HG03108 (cell line): ENCODE data around the gene NNAT.
"Not testable (repeated sequence)": the region's sequence is repeated elsewhere in the genome, so short reads cannot be mapped to it uniquely, and the experiment has no call there.

Experiments
- ATAC-seq: cut with Tn5 transposase; IDR thresholded peaks from one replicate; pipeline ENCODE4 v1.9.1; 2021; ENCODE audit warnings: moderate library complexity; ENCODE audit not compliant: unreplicated experiment

NNAT gene

GRCh38 chr20:37538003-37538402, 17.0 kb downstream of the NNAT start:
- no peak for ATAC-seq

DNA sequence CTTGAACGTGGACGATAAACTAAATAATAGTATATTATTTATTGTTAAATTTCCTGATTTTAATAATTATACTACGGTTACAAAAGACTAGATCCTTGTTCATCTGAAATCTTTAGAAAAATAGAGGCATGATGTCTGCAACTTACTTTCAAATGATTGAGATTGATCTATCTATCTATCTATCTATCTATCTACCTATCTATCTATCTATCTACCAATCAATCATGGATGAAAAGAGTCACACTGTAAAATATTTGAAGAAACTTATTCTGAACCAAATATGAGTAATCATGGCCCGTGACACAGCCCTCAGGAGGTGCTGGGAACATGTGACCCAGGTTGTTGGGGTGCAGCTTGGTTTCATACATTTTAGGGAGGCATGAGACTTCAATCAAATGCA, 18.4 kb downstream of the NNAT start:
- no peak for ATAC-seq

- ATAC-seq = no peak
Observed at GRCh38 chr20:37540001-37540400, 19.0 kb downstream of the NNAT start.

- ATAC-seq = not testable (repeated sequence)
Observed at GRCh38 chr20:37540838-37541237, 19.8 kb downstream of the NNAT start.

DNA sequence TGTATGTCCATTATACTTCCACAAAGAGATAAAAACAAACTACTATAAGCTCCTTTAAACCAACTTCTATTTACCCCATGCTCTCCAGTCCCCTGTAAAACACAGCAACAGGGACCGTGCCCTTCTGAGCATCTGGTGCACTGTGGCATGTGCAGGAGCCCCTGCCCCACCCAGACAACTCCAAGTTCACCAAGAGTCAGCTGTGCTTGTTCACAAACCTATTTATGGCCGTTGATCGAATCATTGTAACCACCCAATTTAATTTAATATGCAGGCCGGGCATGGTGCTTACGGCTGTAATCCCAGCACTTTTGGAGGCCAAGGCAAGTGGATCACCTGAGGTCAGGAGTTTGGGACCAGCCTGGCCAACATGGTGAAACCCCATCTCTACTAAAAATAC, 20.3 kb downstream of the NNAT start:
- no peak for ATAC-seq

- no peak for ATAC-seq
Observed at GRCh38 chr20:37542281-37542680, 21.2 kb downstream of the NNAT start.

- ATAC-seq = no peak
Observed at GRCh38 chr20:37543828-37544227, 22.8 kb downstream of the NNAT start.

GRCh38 chr20:37544386-37544785, 23.3 kb downstream of the NNAT start:
- ATAC-seq = no peak

GRCh38 chr20:37545516-37545915, 24.5 kb downstream of the NNAT start:
- ATAC-seq = no peak

GRCh38 chr20:37547912-37548311, 26.9 kb downstream of the NNAT start:
- no peak for ATAC-seq

DNA sequence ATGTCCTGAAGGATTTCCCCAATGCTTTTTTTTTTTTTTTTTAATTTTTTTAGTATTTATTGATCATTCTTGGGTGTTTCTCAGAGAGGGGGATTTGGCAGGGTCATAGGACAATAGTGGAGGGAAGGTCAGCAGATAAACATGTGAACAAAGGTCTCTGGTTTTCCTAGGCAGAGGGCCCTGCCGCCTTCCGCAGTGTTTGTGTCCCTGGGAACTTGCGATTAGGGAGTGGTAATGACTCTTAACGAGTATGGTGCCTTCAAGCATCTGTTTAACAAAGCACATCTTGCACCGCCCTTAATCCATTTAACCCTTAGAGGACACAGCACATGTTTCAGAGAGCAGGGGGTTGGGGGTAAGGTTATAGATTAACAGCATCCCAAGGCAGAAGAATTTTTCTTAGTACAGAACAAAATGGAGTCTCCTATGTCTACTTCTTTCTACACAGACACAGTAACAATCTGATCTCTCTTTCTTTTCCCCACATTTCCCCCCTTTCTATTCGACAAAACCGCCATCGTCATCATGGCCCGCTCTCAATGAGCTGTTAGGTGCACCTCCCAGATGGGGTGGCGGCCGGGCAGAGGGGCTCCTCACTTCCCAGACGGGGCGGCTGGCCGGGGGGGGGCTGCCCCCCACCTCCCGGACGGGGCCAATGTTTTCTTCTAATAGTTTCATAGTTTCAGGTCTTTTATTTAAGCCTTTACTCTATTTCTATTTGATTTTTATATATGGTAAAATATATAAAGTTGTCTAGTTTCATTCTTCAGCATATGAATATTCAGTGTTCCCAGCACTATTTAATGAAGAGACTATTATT, 29.3 kb downstream of the NNAT start:
- not testable (repeated sequence) for ATAC-seq

DNA sequence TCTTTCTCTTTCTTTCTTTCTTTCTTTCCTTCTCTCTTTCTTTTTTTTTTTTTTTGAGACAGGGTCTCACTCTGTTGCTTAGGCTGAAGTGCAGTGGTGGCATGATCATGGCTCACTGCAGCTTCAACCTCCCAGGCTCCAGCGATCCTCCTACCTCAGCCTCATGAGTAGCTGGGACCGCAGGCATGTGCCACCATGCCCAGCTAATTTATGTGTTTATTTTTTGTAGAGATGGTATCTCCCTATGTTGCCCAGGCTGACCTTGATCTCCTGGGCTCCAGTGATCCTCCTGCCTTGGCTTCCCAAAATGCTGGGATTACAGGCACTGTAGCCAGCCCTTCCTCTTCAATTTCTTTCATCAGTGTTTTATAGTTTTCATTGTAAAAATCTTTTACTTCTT, 30.6 kb downstream of the NNAT start:
- ATAC-seq = not testable (repeated sequence)

DNA sequence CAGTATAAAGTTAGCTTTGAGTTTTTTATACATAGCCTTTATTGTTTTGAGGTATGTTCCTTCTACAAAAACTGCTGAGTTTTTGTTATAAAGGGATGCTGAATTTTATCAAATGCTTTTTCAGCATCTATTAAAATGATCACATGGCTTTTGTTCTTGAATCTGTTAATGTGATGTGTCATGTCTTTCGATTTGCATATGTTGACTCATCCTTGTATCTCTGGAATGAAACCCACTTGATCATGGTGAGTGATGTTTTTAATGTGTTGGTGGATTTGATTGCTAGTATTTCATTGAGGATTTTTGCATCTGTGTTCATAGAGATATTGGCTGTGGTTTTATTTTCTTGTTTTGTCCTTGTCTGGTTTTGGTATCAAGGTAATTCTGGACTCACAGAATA, 31.4 kb downstream of the NNAT start:
- ATAC-seq = no peak

DNA sequence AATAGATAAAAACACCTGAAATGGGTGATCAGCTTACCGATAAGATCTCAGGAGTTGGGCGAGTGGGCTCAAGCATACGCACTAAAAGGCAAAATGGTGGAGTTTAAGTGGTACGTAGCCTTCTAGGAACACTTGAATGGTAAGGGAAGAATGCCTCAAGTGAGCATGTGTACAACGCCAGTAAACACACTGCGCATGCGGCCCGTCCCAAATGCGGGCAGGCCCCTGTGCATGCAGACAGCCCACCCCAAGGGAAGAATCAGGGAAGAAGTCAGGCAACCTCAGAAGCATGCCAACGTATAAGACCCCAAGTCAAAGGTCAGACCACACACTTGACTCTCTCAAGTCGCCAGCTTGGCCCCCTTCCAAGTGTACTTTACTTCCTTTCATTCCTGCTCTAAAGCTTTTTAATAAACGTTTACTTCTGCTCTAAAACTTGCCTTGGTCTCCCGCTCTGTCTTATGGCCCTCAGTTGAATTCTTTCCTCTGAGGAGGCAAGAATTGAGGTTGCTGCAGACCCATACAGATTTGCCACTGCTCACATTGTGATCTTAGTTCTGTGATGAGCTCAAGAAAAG, 33.8 kb downstream of the NNAT start:
- ATAC-seq = not testable (repeated sequence)

DNA sequence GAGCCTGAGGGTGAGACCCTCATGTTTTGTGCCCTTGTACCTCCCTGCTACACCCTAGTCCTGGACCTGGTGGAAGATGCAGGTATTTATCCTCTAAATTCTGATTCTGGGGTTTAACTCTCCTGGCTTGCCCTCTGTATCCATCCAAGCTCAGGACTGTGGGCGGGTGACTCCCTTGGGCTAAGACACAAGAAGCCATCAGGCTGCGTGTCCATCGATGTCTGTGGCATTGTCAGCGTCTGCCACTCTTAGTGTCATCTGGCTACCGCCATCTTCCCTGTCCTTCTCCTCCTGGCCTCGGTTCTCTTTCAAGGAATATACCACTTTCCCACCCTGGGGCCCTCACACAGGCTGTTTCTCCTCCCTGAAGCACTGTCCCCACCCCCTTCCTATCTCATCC, 35.5 kb downstream of the NNAT start:
- no peak for ATAC-seq

GRCh38 chr20:37558306-37558705, 37.3 kb downstream of the NNAT start:
- no peak for ATAC-seq

- no peak for ATAC-seq
Observed at GRCh38 chr20:37558779-37559178, 37.7 kb downstream of the NNAT start.

DNA sequence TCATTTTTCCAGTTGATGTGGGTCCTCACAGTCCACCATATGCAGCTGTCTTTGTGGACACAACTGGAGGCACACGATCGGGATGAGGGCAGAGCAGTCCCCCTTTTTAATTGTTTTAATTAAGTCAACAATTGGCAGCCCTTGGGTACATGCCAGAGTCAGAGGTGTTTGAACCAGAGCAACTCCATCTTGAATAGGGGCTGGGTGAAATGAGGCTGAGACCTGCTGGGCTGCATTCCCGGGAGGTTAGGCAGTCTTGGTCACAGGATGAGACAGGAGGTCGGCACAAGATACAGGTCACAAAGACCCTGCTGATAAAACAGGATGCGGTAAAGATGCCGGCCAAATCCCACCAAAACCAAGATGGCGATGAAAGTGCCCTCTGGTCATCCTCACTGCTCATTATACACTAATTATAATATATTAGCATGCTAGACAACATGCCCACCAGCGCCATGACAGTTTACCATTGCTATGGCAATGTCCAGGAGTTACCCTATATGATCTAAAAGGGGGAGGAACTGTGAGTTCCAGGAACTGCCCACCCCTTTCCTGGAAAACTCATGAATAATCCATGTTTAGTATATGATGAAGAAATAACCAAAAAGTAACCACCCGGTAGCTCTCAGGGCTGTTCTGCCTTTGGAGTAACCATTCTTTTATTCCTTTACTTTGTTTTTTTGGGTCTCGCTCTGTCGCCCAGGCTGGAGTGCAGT, 38.4 kb downstream of the NNAT start:
- no peak for ATAC-seq

- no peak for ATAC-seq
Observed at GRCh38 chr20:37560629-37561028, 39.6 kb downstream of the NNAT start.

- ATAC-seq = no peak
Observed at GRCh38 chr20:37562695-37563480, 41.8 kb downstream of the NNAT start.

DNA sequence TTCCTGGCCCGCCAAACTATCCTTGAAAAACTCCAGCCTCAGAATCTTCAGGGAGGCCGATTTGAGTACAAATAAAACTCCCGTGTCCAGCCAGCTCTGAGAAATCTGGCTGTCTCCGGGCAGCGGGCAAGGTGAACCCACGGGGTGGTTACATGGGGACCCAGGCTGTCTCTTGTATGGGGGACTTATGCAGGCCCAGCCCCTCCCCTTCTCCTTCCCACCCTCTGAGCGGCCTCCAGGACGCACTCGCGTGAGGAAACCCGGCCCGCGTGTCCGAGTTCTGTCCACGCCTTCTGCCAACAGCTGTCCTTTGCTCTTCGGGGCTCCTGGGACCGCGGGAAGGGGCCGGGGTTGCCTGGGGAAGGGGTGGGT, 43.0 kb downstream of the NNAT start:
- ATAC-seq = no peak
